ENCODE results near the gene UHRF2.
"Not testable (repeated sequence)": the region's sequence is repeated elsewhere in the genome, so short reads cannot be mapped to it uniquely, and the experiment has no call there.

UHRF2 gene

DNA sequence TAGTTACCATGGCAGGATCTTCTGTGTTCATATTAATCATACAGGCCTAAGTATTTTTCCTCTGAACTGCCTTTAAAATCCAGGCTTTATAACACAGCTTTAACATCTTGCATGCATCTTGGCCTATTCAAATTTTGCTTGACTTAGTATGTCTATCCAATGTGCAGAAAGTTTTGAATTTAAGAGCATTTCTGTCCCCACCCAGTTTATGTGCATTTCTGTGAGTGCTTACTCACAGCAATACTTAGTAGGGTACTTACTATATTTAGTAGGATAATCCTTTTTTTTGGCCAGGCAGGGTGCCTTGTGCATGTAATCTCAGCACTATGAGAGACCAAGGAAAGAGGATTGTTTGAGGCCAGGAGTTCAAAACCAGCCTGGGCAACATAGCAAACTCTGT lies 18.0 kb downstream of the UHRF2 start:
- DNase-seq: peak; percentile 34

DNA sequence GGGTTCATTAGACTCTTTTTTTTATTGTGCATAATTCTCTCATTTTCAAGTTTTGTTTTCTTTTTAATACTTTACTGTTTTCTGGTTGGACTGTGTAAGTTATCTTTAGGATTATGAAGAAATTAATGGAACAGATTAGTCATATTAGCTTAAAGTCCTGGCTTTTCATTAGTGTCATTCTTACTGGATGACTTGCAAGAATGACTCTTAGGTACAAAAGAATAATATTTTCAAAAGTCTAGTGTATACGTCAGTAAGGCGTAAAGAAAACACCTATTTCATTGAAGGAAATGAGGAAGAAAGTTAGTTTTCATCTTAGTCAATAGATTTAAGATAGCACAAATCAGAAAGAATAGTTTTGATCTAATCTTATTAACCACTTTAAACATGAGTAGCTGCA lies 20.4 kb downstream of the UHRF2 start:
- no peak for DNase-seq

DNA sequence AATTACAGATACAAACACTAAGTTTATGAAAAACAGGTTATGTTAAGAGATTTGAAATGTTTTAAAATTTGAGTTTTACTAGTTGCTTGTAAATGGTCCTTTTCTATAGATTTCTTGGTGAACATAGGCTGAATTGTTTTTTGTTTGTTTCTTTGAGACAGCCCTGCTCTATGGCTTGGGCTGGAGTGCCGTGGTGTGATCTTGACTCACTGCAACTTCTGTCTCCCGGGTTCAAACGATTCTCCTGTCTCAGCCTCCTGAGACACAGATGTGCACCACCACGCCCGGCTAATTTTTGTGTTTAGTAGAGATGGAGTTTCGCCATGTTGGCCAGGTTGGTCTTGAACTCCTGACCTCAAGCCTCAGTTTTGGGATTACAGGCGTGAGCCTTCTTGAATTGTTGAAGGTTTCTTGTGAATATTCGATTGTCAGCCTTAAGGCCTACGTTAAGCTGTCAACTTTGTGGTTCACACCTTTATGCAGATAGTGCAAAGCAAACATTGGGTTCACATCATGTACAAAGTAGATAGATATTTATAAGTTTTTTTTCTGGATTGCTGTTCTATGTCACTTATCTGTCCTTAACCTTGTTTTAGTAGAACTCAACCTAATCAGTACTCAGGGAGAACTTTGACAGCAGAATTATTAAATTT lies 26.2 kb downstream of the UHRF2 start:
- no peak for DNase-seq

DNA sequence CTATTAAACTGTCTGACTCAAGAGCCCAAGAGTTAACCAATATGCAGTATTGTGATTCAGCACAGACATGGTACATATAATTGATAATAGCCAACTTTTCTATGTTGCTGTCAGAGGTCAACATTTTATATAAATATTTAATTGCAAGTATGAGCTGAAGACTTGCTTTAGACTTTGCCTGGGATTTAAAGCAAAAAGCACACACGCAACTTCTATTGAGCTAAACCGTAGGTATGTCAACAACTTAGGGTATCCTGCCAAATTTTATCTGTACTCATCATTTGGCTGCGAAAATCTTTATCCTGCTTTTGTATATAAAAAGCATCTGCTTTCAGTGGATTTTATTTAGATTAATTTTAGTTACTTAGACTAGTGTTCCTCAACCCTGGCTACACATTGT lies 27.4 kb downstream of the UHRF2 start:
- DNase-seq: no peak

DNA sequence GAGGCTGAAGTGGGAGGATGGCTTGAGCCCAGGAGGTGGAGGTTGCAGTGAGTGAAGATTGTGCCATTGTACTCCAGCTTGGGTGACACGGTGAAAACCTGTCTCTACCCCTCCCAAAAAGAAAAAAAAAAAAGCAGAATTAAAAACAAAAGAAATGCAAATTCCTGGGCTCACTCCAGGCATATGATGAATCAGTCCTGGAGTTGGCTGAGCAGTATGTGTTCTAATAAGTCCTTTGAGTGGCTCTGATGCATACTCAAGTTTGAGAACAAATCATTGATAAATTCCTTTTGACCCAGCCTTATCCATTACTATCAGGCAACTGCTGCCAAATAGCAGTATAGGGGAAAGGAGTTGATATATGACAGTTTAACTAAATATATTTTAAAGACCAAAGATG lies 28.3 kb downstream of the UHRF2 start:
- DNase-seq: no peak

DNA sequence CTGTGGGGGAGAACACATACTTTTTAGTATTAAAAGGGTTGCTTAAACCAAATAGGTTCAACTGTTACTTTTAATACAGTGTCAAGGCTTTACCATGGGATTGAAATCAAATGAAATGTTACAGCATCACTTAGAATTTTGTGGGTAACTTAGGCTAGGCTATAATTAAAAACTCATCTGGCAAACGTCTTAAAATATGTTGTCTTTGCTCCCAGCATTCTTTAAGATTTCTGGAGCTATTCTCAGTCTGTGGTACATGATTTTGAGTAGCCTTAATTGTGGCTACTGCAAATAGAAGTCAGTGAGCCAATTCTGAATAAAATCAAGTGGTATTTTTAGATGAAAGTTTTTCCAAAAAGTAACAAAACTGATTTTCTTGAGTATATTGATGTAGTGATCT lies 30.7 kb downstream of the UHRF2 start:
- no peak for DNase-seq

DNA sequence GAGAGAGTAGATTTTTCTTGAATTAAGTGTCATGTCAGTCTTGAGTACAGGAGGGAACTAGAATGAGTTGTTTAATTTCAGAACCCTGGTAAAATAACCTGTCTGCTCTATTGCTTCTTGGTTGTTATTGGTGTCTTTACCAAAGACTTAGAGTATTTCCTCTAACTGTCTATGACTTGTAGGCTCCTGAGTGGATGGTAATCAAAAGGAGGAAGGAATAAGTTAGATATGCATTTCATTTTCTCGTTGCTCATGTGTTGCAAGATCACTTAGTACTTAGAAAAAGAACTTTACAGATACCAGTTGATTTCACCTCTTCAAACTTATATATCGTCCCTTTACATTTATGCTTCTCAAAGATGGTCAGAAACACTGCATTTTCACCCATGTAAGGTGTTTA lies 31.1 kb downstream of the UHRF2 start:
- no peak for DNase-seq

DNA sequence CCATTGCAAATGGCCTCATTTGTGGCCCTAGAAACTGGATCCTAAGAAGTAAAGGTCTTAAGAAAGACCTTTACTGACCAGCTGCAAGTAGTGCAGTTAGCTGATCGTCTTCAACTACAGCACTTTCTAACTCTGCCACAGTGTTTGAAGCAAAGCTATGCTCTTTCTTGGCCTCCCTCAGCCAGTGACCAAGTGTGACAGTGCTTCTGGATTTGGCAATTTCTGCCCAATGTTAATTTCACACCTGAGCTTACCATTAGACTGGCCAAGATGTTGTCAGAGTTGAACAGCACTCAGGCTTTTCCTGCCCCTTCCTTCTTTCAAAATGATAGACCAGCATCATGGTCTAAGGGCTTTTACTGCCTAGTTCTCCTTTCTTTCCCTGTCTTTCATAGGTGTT lies 36.1 kb downstream of the UHRF2 start:
- DNase-seq: no peak

DNA sequence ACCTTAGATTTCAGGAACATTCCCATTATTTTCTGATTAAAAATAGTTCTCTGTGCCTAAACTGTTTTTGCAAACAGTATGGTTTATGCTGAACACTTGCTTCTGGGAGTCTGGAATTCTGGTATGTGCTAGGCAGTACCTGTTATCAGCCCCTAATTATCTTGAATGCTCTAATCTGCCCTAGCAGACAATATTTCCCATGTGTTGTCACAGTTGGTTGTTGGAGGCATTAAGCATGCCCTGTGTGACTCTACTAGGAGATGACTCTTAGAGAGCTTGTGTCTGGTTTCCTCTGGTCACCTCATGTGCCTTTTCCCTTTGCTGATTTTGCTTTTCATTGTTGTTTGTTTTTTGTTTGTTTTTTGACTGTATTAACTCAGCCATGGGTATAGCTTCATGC lies 36.6 kb downstream of the UHRF2 start:
- DNase-seq: no peak

DNA sequence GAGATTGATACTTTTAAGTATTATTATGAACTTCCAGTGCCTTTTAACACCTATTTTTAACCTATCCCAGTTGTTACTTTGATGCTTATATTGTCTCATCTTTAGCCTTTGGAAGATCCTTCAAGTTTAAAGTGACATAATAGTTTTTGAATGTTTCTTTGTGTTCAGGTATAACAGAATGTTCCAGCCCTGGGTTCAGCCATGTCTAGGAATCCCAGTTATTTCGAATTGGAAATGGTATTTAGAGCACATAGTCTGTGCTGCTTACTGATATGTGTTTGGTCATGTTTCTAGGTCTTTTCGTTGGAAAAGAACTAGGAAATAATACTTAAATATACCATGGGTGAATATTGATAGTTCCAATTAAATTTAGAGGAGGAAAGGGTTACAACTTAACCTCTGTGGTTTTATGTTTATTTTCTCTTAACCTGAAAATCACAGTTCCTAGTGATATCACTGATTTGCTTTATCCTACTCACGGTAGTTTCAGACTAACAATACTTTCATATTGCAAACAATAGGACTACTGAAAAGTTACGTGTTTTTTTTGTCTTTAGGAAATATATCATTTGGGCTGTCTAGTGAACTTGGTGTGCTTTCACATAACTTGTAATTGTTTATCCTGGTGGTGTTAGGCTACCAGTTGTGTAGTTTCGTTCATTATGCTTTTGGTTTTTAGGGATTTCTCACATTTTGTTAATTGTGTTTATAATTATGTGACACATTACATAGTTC lies 37.8 kb downstream of the UHRF2 start:
- DNase-seq: no peak

DNA sequence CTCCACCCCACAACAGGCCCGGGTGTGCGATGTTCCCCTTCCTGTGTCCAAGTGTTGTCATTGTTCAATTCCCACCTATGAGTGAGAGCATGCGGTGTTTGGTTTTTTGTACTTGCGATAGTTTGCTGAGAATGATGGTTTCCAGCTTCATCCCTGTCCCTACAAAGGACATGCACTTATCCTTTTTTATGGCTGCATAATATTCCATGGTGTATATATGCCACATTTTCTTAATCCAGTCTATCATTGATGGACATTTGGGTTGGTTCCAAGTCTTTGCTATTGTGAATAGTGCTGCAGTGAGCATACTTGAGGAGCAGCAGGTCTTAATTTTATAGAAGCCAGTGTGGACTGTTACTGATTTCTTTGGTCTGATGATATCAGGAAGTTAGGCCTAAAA lies 42.3 kb downstream of the UHRF2 start:
- not testable (repeated sequence) for DNase-seq

DNA sequence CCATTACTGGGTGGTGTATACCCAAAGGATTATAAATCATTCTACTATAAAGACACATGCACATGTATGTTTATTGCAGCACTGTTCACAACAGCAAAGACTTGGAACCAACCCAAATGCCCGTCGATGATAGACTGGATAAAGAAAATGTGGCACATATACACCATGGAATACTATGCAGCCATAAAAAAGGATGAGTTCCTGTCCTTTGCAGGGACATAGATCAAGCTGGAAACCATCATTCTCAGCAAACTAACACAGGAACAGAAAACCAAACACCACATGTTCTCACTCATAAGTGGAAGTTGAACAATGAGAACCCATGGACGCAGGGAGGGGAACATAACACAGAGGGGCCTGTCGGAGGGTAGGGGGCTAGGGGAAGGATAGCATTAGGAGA lies 45.7 kb downstream of the UHRF2 start:
- not testable (repeated sequence) for DNase-seq

DNA sequence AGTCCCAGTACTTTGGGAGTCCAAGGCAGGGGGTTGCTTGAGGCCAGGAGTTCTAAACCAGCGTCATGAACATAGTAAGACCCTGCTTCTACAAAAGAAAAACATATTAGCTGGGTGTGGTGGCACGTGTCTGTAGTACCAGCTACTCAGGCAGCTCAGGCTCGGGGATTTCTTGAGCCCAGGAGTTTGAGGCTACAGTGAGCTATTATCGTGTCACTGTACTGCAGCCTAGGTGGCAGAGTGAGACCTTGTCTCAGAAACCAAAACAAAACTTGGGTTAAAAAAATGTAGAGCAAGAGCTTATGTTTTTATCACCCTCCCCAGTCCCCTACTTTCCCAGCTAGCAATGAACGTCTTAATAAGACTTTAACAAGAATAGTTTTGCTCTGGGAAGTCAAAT lies 46.7 kb downstream of the UHRF2 start:
- no peak for DNase-seq

DNA sequence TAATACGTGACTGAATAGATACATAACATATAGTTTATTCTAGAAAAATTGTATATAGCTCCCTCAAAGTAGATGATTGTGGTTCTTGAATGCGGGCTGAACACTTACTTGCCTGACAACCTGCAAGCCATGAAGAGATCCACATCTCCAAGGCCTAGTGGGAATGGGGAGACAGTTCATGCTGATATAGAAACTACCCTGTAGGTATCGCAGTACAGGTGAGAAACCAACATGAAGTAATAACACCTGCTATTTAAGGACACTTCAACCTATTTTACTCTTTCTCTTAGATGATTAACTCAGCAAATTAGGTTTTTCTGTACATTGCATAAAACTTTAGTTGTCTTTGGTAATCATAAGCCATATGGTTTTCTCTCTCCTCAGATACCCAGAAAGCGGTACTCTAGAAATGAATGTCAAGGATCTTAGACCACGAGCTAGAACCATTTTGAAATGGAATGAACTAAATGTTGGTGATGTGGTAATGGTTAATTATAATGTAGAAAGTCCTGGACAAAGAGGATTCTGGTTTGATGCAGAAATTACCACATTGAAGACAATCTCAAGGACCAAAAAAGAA lies 47.3 kb downstream of the UHRF2 start:
- DNase-seq: no peak

DNA sequence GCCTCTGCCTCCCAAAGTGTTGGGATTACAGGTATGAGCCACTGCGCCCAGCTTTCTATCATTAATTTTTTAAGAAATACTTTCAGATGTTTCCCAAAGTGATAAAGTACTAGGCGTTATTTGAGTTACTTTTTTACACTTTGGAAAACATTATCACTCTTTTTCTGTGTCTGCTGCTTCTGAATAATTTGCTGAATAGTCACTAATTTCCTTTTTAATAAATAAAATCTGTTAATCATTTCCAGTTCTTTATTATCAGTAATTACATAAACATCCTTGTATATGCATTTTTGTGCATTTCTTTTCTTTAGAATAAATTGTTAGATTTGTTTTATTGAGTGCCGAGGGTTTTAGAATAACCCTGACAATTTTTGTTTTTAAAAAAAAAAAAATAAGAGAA lies 48.6 kb downstream of the UHRF2 start:
- no peak for DNase-seq

DNA sequence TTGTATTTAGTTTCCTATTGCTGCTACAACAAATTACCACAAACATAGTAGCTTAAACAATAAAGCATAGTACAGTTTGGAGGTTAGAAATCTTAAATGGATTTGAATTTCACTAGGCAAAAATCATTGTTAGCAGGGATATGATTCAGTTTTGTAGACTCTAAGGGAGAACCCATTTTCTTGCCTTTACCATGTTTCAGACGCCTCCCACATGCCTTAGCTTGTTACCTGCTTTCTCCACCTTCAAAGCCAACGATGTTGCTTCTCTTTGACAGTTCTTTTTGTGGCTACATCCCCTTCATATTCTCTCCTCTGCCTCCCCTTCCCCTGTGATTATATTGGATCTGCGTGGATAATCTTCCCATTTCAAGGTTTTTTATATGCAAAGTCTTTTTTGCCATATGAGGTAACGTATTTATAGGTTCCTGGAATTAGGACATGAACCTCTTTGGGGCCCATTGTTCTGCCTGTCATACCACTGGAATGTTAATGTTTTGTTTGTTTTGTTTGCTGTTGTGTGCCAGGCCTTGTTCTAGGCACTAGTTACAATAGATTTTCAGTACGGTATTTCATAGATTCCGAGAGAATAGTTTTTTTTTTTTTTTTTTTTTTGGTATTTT lies 54.1 kb downstream of the UHRF2 start:
- no peak for DNase-seq

DNA sequence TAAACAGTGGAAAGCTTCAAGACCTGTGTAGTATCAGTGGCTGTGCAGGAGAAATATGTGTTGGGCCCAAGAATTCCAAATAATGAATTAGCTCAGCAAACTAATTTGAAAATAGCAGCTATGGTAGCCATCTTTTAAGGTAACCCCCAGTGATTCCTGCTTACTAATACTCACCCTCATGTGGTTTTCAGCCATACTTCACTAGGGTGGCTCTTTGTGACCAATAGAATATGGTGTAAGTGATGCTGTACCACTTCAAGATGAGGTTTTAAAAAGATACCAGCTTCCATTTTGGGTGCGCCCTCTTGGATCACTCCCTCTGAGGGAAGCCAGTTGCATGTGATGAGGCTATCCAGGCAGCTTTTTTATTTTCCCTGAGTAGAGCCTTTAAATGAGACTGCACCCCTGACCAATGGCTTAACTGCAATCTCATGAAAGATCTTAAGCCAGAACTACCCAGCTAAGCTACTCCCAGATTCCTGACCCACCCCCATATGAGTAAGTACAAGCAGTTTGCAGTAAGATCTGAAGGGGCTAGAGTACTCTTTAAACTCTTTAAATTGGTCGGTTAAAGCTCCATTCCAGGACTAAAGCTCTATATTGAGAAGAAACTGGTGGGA lies 58.3 kb downstream of the UHRF2 start:
- peak; percentile 50 for DNase-seq

DNA sequence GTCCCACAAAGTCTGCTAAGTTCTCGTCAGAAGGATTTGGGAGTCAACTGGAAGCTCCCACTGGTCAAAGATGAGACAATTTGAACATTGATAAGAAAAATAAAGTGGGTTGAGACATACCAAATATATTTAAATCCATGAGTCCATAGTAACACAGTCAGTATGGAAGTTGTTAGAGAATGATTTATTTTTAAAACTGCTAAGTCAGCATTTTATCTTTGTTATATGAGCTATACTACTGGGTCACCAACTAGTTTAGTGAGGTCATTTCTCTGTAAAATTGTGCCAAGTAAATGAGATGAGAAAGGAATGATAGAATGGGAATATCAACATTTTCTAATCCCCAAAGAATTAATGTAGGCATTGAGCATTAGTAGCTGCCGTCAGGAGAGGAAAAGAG lies 60.2 kb downstream of the UHRF2 start:
- DNase-seq: no peak

DNA sequence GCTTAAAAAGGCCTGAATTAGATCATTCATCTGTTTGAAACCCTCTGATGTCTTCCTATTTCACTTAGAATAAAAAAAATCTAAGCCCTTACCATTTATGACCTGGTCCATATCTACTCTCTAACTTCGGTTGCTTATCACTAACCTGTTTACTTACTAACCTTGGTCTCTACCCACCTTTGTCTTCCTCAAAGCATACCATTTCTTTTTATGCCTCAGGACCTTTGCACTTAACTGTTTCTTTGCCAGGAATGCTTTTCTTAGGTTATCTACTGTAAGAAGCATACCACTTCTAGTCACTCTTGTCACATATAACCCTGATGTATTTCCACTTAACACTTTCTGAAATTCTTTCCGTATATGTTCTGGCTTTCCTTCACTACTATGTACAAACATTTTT lies 67.0 kb downstream of the UHRF2 start:
- DNase-seq: no peak

DNA sequence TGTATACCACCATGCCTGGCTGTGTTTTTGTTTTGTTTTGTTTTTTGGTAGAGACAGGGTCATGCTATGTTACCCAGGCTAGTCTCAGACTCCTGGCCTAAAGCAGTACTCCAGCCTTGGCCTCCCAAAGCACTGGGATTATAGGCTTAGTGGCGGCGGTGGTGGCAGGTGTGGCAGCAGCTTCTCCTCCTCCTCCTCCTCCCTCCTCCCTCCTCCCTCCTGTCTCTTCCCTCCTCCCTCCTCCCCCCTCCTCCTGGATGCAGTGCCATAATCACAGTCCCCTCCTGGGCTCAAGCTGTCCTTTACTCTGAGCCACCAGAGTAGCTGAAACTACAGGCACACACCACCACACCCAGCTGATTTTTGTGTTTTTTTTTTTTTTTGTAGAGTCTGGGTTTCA lies 71.2 kb downstream of the UHRF2 start:
- peak; percentile 83 for DNase-seq

DNA sequence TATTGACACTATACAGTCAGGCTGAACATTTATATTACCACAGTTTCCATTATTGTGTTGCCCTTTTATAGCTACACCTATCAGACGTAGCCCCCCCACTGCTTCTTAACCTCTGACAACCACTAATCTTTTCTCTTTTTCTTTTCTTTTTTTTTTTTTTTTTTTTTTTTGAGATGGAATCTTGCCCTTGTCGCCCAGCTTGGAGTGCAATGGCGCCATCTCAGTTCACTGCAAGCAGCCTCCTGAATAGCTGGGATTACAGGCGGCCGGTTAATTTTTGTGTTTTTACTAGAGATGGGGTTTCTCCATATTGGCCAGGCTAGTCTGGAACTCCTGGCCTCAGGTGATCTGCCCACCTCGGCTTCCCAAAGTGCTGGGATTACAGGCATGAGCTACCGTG lies 75.4 kb downstream of the UHRF2 start:
- no peak for DNase-seq

DNA sequence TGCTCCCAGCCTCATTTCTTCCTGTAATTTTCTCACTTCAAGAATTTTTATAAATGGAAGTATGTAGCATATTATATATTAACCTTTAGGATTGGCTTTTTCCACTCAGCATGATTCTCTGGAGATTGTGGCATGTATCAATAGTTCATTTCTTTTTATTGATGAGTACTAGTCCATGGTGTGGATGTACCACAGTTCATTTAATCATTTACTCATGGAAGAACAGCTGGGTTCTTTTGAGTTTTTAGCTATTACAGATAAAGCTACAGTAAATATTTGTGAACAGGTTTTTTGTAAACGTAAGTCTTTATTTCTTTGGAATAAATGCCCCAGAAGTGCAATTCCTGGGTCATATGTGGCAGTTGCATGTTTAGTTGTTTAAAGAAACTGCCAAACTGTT lies 76.1 kb downstream of the UHRF2 start:
- no peak for DNase-seq

DNA sequence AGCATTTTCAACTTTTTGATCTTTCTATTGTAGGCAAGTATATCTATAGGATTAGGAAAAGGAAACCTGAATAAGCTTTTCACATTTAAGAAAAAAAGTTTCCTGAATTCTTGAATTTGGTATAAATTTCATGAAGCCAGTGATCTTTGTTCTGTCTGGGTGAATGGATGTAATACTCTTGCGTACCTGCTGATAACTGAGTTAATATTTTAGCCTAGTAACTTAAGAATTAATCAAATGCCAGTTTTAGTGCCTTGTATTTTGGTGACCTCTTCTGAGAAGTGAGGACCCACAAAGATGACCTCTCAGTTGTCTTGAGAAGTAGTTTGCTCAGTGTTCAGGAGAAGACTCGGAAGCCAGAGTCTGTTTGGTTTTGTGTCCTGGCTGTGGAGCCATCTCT lies 77.9 kb downstream of the UHRF2 start:
- DNase-seq: no peak

DNA sequence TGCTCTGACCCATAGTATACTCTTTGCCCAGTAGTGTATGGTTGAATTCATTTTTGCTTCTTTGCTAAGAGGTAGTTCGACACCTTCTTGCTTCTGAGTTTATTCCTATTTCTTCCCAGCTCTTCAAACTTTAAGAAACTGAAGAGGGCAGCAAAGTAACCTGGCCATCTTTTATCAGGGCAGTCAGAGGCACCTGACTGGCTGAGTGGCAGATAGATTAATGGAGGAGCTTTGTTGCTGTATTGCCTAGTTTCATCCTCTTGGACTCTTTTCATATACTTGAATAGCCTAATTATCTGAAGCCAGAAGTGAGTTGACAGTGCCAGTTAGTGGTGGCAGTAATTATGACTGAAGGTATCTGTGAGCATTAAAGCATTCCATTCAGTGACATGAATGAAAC lies 82.5 kb downstream of the UHRF2 start:
- peak; percentile 5 for DNase-seq

All from NCI-H82 (cell line).